PC-9 (cell line): ENCODE data around the gene GRM1. TPM values are rescaled to one million over a fixed set of nuclear protein-coding genes. Genes with fewer than 3 reads are reported as not detected.

ENCODE experiments used
- BruUV-seq: library from RNA; stranded (reverse); fragments of 400-500 nt; replicated peaks from 2 replicates; lab custom pipeline; 2021; lab: Mats Ljungman, UMichigan
- CTCF ChIA-PET: fragments of 300-600 bp; sonication (Branson Sonifier 250); formaldehyde crosslinking; loops from one replicate; lab custom pipeline; 2022; ENCODE audit warnings: antibody characterized with exemption; lab: Charles Lee
- POLR2A ChIA-PET: fragments of 300-600 bp; sonication (Branson Sonifier 250); formaldehyde crosslinking; loops from one replicate; lab custom pipeline; 2022; ENCODE audit warnings: antibody characterized with exemption; ENCODE audit not compliant: unreplicated experiment; lab: Charles Lee
- DNase-seq, 2 experiments: peaks; one replicate each; pipeline versions ENCODE4 v3.0.0 to v3.0.0-alpha.2; 2015 to 2022; ENCODE audit warnings: mixed read lengths in 1 of 2
- H2AFZ ChIP-seq: fragments of 200-600 bp; sonication (generic); 2 replicates; pipeline ENCODE4 v1.8.1; 2017; ENCODE audit warnings: antibody characterized with exemption
- H3F3A ChIP-seq: fragments of 200-600 bp; sonication (generic); 2 replicates; pipeline ENCODE4 v1.8.1; 2017; ENCODE audit warnings: antibody characterized with exemption, mild to moderate bottlenecking, low read depth; ENCODE audit not compliant: insufficient read depth
- H3K27ac ChIP-seq: fragments of 200-600 bp; sonication (generic); 2 replicates; pipeline ENCODE4 v1.6.1; 2016; ENCODE audit warnings: mixed run types
- H3K27me3 ChIP-seq: fragments of 200-600 bp; sonication (generic); 2 replicates; pipeline ENCODE4 v1.6.1; 2016; ENCODE audit warnings: low read depth, mixed run types; ENCODE audit not compliant: insufficient read depth
- H3K36me3 ChIP-seq: fragments of 200-600 bp; sonication (generic); 2 replicates; pipeline ENCODE4 v1.6.1; 2016; ENCODE audit warnings: low read depth, mixed run types
- H3K4me1 ChIP-seq: fragments of 200-600 bp; sonication (generic); replicated peaks from 2 replicates; pipeline ENCODE4 v1.6.1; 2016; ENCODE audit warnings: mixed run types; ENCODE audit not compliant: insufficient read depth
- H3K4me2 ChIP-seq: fragments of 200-600 bp; sonication (generic); 2 replicates; pipeline ENCODE4 v1.6.1; 2017; ENCODE audit warnings: mixed run types
- H3K4me3 ChIP-seq: fragments of 200-600 bp; sonication (generic); 2 replicates; pipeline ENCODE4 v1.6.1; 2016; ENCODE audit warnings: mixed run types
- H3K79me2 ChIP-seq: fragments of 200-600 bp; sonication (generic); 2 replicates; pipeline ENCODE4 v1.6.1; 2017; ENCODE audit warnings: low read depth, mixed run types
- H3K9me2 ChIP-seq: fragments of 200-600 bp; sonication (generic); 2 replicates; pipeline ENCODE4 v1.8.1; 2017; ENCODE audit warnings: mild to moderate bottlenecking; ENCODE audit not compliant: insufficient read depth
- H3K9me3 ChIP-seq: fragments of 200-600 bp; sonication (generic); 2 replicates; pipeline ENCODE4 v1.8.1; 2016; ENCODE audit warnings: low read depth; ENCODE audit not compliant: insufficient read depth
- H4K20me1 ChIP-seq: fragments of 200-600 bp; sonication (generic); 2 replicates; pipeline ENCODE4 v1.8.1; 2017; ENCODE audit not compliant: insufficient read depth
- EZH2 ChIP-seq: fragments of 200-600 bp; sonication (generic); IDR thresholded peaks from 2 replicates; pipeline ENCODE4 v1.8.0; 2017; ENCODE audit warnings: antibody characterized with exemption, low read depth
- intact Hi-C: fragments of 100-400 bp; cut with micrococcal nuclease; formaldehyde crosslinking; loops from one replicate; pipeline ENCODE4 v1.10.0; 2022; ENCODE audit not compliant: unreplicated experiment
- total RNA-seq: library from RNA; stranded (reverse); gene quantifications from 2 replicates; pipeline ENCODE4 v1.2.3, GENCODE V29; 2021
- TF ChIP-seq, protein P1 (sequence below): fragments of 200-600 bp; sonication (generic); conservative IDR thresholded peaks from 2 replicates; pipeline ENCODE4 v1.6.1; 2017; ENCODE audit warnings: mixed run types, antibody characterized with exemption, mild to moderate bottlenecking, moderate library complexity

Gene GRM1
- total RNA-seq, 1 experiment from 2014 or later, result 0.26 TPM

DNA sequence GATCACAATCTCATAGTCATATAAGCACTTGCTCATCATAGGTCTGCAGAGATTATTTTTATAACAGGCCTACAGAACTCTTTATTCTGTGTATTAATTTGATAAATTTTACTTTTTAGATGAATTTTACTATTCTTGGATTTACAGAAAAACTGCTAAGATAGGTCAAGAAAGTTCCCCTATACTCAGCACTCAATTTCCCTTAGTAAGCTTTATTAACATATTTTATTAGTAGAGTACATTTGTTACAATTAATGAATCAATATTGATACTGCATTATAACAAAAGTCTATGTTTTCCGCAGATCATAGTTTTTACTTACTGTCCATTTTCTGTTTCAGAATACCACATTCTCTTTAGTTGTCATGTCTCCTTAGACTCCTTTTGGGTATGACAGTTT, 148.9 kb downstream of the GRM1 start:
- no peak for DNase-seq
- Histone ChIP-seq H3K9me2 (no peaks in the 10 kb centered on the region; the same call in 1 of the 2 replicates), H3K79me2 (no peaks in the 10 kb centered on the region), H3K36me3 (no peaks in the 10 kb centered on the region), H3K9me3 (no peaks in the 10 kb centered on the region), H2AFZ (no peak overlapping the region), H3K4me3 (no peak overlapping the region), H3K27ac (no peak overlapping the region), H3K27me3 (no peaks in the 10 kb centered on the region), H4K20me1 (no peaks in the 10 kb centered on the region), H3K4me2 (no peak overlapping the region), H3K4me1 (no peaks in the 10 kb centered on the region), H3F3A (no peaks in the 10 kb centered on the region)
- intact Hi-C loops, result no loop called here
- TF ChIP-seq, protein P1, sequence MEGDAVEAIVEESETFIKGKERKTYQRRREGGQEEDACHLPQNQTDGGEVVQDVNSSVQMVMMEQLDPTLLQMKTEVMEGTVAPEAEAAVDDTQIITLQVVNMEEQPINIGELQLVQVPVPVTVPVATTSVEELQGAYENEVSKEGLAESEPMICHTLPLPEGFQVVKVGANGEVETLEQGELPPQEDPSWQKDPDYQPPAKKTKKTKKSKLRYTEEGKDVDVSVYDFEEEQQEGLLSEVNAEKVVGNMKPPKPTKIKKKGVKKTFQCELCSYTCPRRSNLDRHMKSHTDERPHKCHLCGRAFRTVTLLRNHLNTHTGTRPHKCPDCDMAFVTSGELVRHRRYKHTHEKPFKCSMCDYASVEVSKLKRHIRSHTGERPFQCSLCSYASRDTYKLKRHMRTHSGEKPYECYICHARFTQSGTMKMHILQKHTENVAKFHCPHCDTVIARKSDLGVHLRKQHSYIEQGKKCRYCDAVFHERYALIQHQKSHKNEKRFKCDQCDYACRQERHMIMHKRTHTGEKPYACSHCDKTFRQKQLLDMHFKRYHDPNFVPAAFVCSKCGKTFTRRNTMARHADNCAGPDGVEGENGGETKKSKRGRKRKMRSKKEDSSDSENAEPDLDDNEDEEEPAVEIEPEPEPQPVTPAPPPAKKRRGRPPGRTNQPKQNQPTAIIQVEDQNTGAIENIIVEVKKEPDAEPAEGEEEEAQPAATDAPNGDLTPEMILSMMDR, result no peak
- TF ChIP-seq EZH2, result no peak
- no TSS peak for BruUV-seq
- ChIA-PET CTCF (no interaction called here), POLR2A (interaction anchor here (0.6 kb wide), 1 partner anchor 32 kb away, joined by 4 read pairs; no protein-coding TSS in a partner anchor)

DNA sequence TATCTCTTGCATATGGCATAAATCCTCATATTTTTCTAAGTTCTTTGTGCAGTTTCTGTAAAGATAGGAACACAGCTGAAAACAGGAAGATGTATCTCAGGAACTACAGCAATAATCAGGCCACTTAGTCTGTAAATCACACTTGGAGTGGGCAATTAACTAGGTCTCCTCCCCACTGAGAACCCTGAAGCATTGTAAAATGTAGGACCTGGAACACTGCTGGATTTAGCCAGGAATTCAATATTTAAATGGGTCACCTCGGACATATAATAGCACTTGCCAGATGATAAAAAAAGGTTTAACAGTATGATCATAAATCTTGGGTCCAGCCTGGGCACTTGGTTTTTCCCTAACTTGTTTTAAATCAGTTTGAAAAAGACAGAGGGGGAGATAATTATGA, 155.0 kb downstream of the GRM1 start:
- no peak for DNase-seq
- no peaks in the 10 kb centered on the region for H4K20me1 ChIP-seq
- H3K27me3 ChIP-seq, result no peaks in the 10 kb centered on the region
- 0 out of 2 replicates have a peak, but pooled peaks cover 2% of the 10 kb centered on the region for H3K9me3 ChIP-seq
- no peak overlapping the region for H3K4me3 ChIP-seq
- H3K27ac ChIP-seq, result no peak overlapping the region
- H3K4me2 ChIP-seq, result no peak overlapping the region
- no peaks in the 10 kb centered on the region for H3K4me1 ChIP-seq
- no peak overlapping the region for H2AFZ ChIP-seq
- H3F3A ChIP-seq, result no peaks in the 10 kb centered on the region
- intact Hi-C loops, result no loop called here
- H3K79me2 ChIP-seq, result no peaks in the 10 kb centered on the region
- no peaks in the 10 kb centered on the region for H3K36me3 ChIP-seq
- no TSS peak for BruUV-seq
- ChIA-PET POLR2A (no interaction called here), CTCF (no interaction called here)
- TF ChIP-seq, protein P1, result no peak
- no peak for TF ChIP-seq EZH2
- H3K9me2 ChIP-seq, result no peaks in the 10 kb centered on the region

DNA sequence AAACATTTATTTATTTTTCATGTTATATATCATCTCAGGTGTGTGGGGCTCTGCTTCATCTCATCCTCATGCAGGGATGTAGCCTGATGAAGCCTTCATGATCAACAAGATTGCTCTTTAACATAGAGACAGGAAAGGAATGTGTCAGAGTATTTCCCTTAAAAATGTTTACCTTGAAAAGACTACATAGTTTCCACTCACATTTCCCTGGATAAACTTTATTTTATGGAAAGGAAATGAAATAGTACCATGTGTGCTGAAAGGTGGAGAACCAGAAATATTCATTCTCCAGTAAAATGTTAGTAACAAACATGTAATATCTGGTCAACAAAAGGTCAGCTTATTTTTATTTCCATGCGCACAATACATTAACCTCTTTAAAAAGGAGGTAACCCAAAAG, 155.8 kb downstream of the GRM1 start:
- intact Hi-C loops, result no loop called here
- CTCF ChIA-PET, result no interaction called here

More for the DNA sequence above, 155.8 kb downstream of the GRM1 start:
- H3K9me2 ChIP-seq, result no peaks in the 10 kb centered on the region
- no peaks in the 10 kb centered on the region for H3K27me3 ChIP-seq
- no peak overlapping the region for H3K4me2 ChIP-seq
- POLR2A ChIA-PET, result no interaction called here
- H4K20me1 ChIP-seq, result no peaks in the 10 kb centered on the region
- H3K36me3 ChIP-seq, result no peaks in the 10 kb centered on the region
- BruUV-seq, result no TSS peak
- H3K4me1 ChIP-seq, result no peaks in the 10 kb centered on the region
- no peak for DNase-seq
- no peak overlapping the region for H3K27ac ChIP-seq
- H3K4me3 ChIP-seq, result no peak overlapping the region
- H2AFZ ChIP-seq, result no peak overlapping the region
- no peaks in the 10 kb centered on the region for H3K79me2 ChIP-seq
- H3K9me3 ChIP-seq, result 0 out of 2 replicates have a peak, but pooled peaks cover 4% of the 10 kb centered on the region
- no peak for TF ChIP-seq EZH2
- TF ChIP-seq, protein P1, result no peak
- H3F3A ChIP-seq, result no peaks in the 10 kb centered on the region
